ENCODE measurements around the gene TAF8. TPM values are rescaled to one million over a fixed set of nuclear protein-coding genes. Genes with fewer than 3 reads are reported as not detected.
A peak's percentile ranks its signal among the peaks of the same experiment; 100 is the strongest.

TAF8 gene
- total RNA-seq, 4 donors from 2014 or later: 15.8 to 24.0 (median 18.9) TPM

- no peak for DNase-seq (ENCODE audit: low spot score in 2 of 2)
- WGBS, 2 donors: 64 to 65% methylated on average over 8 of the region's 8 CpGs
- intact Hi-C loops (cut with DNase I; ENCODE audit: low total_unique reads): no loop called here
Observed at GRCh38 chr6:42101186-42101657, 50.9 kb downstream of the TAF8 start.

GRCh38 chr6:42103216-42103615 lies 52.9 kb downstream of the TAF8 start:
- TF ChIP-seq CTCF (IDR thresholded peaks at IDR 0.05): no peak
- no peak for TF ChIP-seq POLR2A (IDR thresholded peaks at IDR 0.05)
- WGBS, 2 donors: 68 to 81% methylated on average over 7 of the region's 7 CpGs
- H3K4me3 ChIP-seq (ENCODE audit: low read depth, poor library complexity, severe bottlenecking): no peak overlapping the region
- intact Hi-C loops (cut with DNase I; ENCODE audit: low total_unique reads): no loop called here
- DNase-seq (ENCODE audit: low spot score in 2 of 2): no peak

More at GRCh38 chr6:42101186-42101657, 50.9 kb downstream of the TAF8 start:
- no peak for TF ChIP-seq CTCF (IDR thresholded peaks at IDR 0.05)
- TF ChIP-seq POLR2A (IDR thresholded peaks at IDR 0.05): no peak
- no peak overlapping the region for H3K4me3 ChIP-seq (ENCODE audit: low read depth, poor library complexity, severe bottlenecking)

GRCh38 chr6:42103753-42104094 lies 53.4 kb downstream of the TAF8 start:
- intact Hi-C loops (cut with DNase I; ENCODE audit: low total_unique reads): no loop called here
- no peak for DNase-seq (ENCODE audit: low spot score in 2 of 2)
- TF ChIP-seq CTCF (IDR thresholded peaks at IDR 0.05) (no peak), POLR2A (IDR thresholded peaks at IDR 0.05) (no peak)
- no peak overlapping the region for H3K4me3 ChIP-seq (ENCODE audit: low read depth, poor library complexity, severe bottlenecking)
- WGBS, 2 donors: 79 to 84% methylated on average over 12 of the region's 12 CpGs

- H3K4me3 ChIP-seq (ENCODE audit: low read depth, poor library complexity, severe bottlenecking): no peak overlapping the region
- intact Hi-C loops (cut with DNase I; ENCODE audit: low total_unique reads): no loop called here
- peak in 1 of 2 donors; percentile 93 for DNase-seq (ENCODE audit: low spot score in 2 of 2)
- TF ChIP-seq POLR2A (IDR thresholded peaks at IDR 0.05) (no peak), CTCF (IDR thresholded peaks at IDR 0.05) (no peak)
- 34 to 40% methylated on average over 21 to 31 of the region's 66 CpGs for WGBS, 2 donors
Observed at GRCh38 chr6:42104095-42104803, 53.9 kb downstream of the TAF8 start.

- WGBS, 2 donors: 67 to 75% methylated on average over 5 to 14 of the region's 16 CpGs
- TF ChIP-seq CTCF (IDR thresholded peaks at IDR 0.05): no peak
- no peak for TF ChIP-seq POLR2A (IDR thresholded peaks at IDR 0.05)
- no peak overlapping the region for H3K4me3 ChIP-seq (ENCODE audit: low read depth, poor library complexity, severe bottlenecking)
- intact Hi-C loops (cut with DNase I; ENCODE audit: low total_unique reads): no loop called here
- DNase-seq (ENCODE audit: low spot score in 2 of 2): no peak
Observed at GRCh38 chr6:42104804-42105125, 54.4 kb downstream of the TAF8 start.

GRCh38 chr6:42105156-42105648 lies 54.9 kb downstream of the TAF8 start:
- WGBS, 2 donors: 59 to 75% methylated on average over 9 to 10 of the region's 17 CpGs
- TF ChIP-seq CTCF (IDR thresholded peaks at IDR 0.05) (no peak), POLR2A (IDR thresholded peaks at IDR 0.05) (no peak)
- DNase-seq (ENCODE audit: low spot score in 2 of 2): no peak
- H3K4me3 ChIP-seq (ENCODE audit: low read depth, poor library complexity, severe bottlenecking): no peak overlapping the region
- intact Hi-C loops (cut with DNase I; ENCODE audit: low total_unique reads): no loop called here

All from lower leg skin (tissue), 4 donors.